ENCODE measurements around the gene LPP. TPM values are rescaled to one million over a fixed set of nuclear protein-coding genes. Genes with fewer than 3 reads are reported as not detected.
A peak's percentile ranks its signal among the peaks of the same experiment; 100 is the strongest.

The LPP gene
- total RNA-seq, 2 donors from 2014 or later: 46.6 to 92.4 TPM

DNA sequence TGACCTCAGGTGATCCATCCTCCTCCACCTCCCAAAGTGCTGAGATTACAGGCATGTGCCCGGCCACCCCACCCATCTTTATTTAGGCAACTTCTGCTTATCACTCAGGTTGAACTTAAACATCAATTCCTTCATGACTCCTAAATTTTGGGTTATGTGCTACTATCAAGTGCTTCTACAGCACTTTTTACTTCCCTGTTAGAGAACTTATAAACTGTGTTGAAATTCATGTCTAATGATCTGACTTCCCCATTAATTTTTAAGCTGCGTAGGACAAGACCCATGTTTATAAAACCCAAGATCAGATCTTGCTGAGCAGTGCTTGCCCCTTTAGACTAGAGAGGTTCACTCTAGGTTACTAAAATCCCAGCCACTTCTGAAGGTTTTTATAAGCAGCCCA lies 751.6 kb downstream of the LPP start:
- no peaks in the 10 kb centered on the region for H3K36me3 Mint-ChIP-seq (ENCODE audit: low read depth)
- ATAC-seq (replicated peaks): no peak
- H3K27ac Mint-ChIP-seq: no peak overlapping the region

DNA sequence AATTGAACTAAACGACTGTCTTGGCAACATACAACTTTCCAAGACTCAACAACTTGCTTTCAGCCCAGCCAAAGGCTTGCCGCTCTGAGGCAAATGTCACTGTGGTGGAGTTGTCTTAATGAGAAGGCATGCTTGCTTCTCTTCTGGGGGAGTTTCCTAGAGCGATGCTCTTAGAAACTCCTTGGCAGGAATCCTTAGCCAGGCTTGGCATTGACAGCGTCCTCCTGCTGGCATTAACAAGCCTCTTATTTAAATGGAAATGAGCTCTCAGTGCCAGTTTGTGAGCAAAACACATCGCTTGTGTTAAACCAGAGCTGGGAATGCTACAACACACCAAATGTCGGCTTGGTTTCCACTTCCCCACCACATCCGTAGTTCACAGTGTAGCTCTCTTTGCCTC lies 752.3 kb downstream of the LPP start:
- H3K4me1 Mint-ChIP-seq: no peaks in the 10 kb centered on the region
- no peak overlapping the region for H3K27ac Mint-ChIP-seq
- no peak overlapping the region for H3K4me3 Mint-ChIP-seq
- no peaks in the 10 kb centered on the region for H3K9me3 Mint-ChIP-seq
- H3K27me3 Mint-ChIP-seq: no peaks in the 10 kb centered on the region
- no peak for ATAC-seq (replicated peaks)
- H3K36me3 Mint-ChIP-seq (ENCODE audit: low read depth): no peaks in the 10 kb centered on the region

More for the DNA sequence above, 751.6 kb downstream of the LPP start:
- Mint-ChIP-seq H3K9me3 (no peaks in the 10 kb centered on the region), H3K4me1 (no peaks in the 10 kb centered on the region), H3K4me3 (no peak overlapping the region), H3K27me3 (no peaks in the 10 kb centered on the region)

GRCh38 chr3:188908002-188908850 lies 754.3 kb downstream of the LPP start:
- Mint-ChIP-seq H3K4me3 (no peak overlapping the region), H3K4me1 (no peaks in the 10 kb centered on the region), H3K9me3 (no peaks in the 10 kb centered on the region), H3K27me3 (no peaks in the 10 kb centered on the region), H3K36me3 (ENCODE audit: low read depth) (no peaks in the 10 kb centered on the region), H3K27ac (no peak overlapping the region)
- ATAC-seq (replicated peaks): no peak

DNA sequence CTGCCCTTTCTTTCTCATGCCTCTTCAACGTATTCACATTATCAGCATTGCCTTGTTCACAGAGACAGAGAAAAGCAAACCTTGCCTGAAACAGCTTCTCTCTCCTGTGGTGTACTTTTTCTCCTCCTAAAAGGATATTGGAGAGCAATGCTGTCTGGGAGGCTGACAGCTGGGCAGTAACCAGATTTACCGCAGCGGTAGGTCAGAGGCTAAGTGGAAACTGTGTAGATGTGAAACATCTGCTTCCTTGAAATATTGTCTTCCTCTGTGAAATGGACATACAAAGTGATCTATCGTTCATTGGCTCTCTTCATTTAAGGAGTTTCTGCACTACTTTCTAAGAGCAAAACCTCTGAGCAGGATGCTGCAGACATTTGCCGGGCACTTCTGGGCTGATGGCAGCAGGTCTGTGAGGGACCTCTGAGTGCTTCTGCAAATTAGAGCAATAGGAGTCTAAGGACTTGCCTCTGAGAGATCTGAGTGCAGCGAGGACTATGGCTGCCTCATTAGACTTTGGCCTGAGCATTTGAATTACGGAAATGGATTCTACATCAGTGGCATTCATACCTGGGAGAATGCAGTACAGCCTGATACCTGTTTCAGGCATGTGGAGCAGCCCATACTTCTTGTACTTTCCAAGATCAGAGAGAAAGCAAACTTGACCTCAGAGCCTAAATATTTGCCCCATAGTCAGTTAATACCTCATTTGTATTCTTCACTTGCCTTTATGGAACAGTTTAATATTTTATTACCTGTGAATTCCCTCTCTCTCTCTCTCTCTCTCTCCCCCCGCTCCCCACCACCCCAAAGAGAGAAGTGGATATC lies 757.3 kb downstream of the LPP start:
- ATAC-seq (replicated peaks): no peak
- no peak overlapping the region for H3K4me3 Mint-ChIP-seq
- H3K27me3 Mint-ChIP-seq: no peaks in the 10 kb centered on the region
- peaks cover 15% of the 10 kb centered on the region for H3K4me1 Mint-ChIP-seq
- no peaks in the 10 kb centered on the region for H3K9me3 Mint-ChIP-seq
- H3K27ac Mint-ChIP-seq: no peak overlapping the region
- no peaks in the 10 kb centered on the region for H3K36me3 Mint-ChIP-seq (ENCODE audit: low read depth)

DNA sequence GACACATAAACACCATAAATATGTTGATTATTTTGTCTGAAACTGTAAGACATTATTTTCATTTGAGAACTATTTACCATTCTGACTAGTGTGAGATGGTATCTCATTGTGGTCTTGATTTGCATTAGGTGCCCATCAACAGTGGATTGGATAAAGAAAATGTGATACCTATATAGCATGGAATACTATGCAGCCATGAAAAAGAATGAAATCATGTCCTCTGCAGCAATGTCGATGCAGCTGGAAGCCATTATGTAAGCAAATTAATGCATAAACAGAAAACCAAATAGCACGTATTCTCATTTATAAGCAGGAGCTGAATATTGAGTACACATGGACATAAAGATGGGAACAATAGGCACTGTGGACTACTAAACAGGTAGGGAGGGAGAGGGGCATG lies 759.1 kb downstream of the LPP start:
- H3K4me3 Mint-ChIP-seq: no peak overlapping the region
- no peaks in the 10 kb centered on the region for H3K36me3 Mint-ChIP-seq (ENCODE audit: low read depth)
- peaks cover 33% of the 10 kb centered on the region for H3K4me1 Mint-ChIP-seq
- ATAC-seq (replicated peaks): no peak
- H3K9me3 Mint-ChIP-seq: no peaks in the 10 kb centered on the region
- no peak overlapping the region for H3K27ac Mint-ChIP-seq
- no peaks in the 10 kb centered on the region for H3K27me3 Mint-ChIP-seq

GRCh38 chr3:188914552-188914951 lies 760.6 kb downstream of the LPP start:
- peaks cover 35% of the 10 kb centered on the region for H3K4me1 Mint-ChIP-seq
- H3K36me3 Mint-ChIP-seq (ENCODE audit: low read depth): no peaks in the 10 kb centered on the region
- H3K4me3 Mint-ChIP-seq: peak overlapping the region; percentile 52
- peak; percentile 84 for ATAC-seq (replicated peaks)
- H3K27ac Mint-ChIP-seq: peak overlapping the region; percentile 94
- no peaks in the 10 kb centered on the region for H3K9me3 Mint-ChIP-seq
- no peaks in the 10 kb centered on the region for H3K27me3 Mint-ChIP-seq

DNA sequence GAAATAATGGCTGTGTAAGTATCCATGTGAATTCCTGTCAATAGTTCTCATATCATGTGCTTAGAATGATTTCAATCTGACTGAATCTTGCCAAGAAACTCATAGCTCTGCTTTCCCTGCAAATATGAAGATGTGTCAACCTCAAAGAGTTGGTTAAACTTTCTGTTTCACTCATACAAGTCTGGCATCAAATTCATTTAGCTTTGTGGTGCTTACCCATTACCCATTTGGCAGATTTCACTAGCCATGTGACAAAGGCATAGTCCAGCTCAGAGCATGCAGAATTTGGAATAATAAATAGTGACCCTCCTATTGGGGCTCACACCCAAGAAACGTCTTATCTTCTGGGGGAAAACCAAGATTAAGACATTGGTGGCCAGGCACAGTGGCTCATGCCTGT lies 761.2 kb downstream of the LPP start:
- no peaks in the 10 kb centered on the region for H3K27me3 Mint-ChIP-seq
- H3K27ac Mint-ChIP-seq: peak overlapping the region; percentile 94
- peak overlapping the region; percentile 52 for H3K4me3 Mint-ChIP-seq

DNA sequence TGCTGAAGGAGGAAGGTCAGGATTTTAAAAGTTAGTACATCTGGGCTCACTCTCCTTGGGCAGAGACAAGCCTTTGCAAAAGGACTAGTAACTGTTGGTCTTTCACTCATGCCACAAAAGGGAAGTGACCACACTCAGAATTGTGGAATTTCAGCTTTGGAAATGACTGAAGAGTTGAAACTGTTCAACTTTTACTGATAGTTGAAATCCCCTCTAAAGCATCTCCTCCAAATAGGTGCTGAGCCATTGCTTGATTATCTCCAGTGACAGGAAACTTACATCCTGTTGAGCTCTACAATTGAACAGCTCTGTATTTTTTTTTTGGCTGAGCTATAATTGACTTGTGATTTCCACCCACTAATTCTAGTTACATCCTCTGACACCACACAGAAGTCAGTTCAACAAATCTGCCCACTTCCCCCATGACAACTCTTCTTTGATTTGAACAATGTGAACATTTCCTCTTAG lies 763.0 kb downstream of the LPP start:
- Mint-ChIP-seq H3K4me1 (peaks cover 35% of the 10 kb centered on the region), H3K9me3 (no peaks in the 10 kb centered on the region), H3K36me3 (ENCODE audit: low read depth) (no peaks in the 10 kb centered on the region), H3K27me3 (no peaks in the 10 kb centered on the region), H3K27ac (peak overlapping the region; percentile 74), H3K4me3 (peak overlapping the region; percentile 28)
- ATAC-seq (replicated peaks): peak; percentile 63

More for the DNA sequence above, 761.2 kb downstream of the LPP start:
- H3K9me3 Mint-ChIP-seq: no peaks in the 10 kb centered on the region
- peaks cover 35% of the 10 kb centered on the region for H3K4me1 Mint-ChIP-seq
- peak; percentile 71 for ATAC-seq (replicated peaks)
- no peaks in the 10 kb centered on the region for H3K36me3 Mint-ChIP-seq (ENCODE audit: low read depth)

DNA sequence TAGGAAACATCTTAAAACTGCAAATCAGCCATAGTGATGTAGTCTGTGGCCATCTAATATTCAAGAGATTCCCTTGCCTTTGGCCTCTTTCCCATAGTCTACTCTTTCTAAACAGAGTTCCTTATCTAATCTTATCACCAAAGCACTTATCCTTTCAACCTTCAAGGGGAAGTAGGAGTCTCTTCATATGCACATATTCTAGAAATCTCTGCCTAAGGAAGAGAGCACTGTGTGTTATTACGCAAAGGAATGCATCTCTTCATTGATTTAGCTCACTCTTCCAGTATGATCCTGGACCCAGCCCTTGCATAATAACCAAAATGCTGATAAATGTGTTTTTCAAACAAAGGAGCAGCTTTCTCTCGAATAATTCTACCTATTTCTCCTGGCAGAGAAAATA lies 764.1 kb downstream of the LPP start:
- H3K4me3 Mint-ChIP-seq: peak overlapping the region; percentile 28
- no peaks in the 10 kb centered on the region for H3K9me3 Mint-ChIP-seq
- H3K27me3 Mint-ChIP-seq: no peaks in the 10 kb centered on the region
- H3K27ac Mint-ChIP-seq: no peak overlapping the region
- ATAC-seq (replicated peaks): no peak
- no peaks in the 10 kb centered on the region for H3K36me3 Mint-ChIP-seq (ENCODE audit: low read depth)
- peaks cover 35% of the 10 kb centered on the region for H3K4me1 Mint-ChIP-seq

GRCh38 chr3:188923671-188924070 lies 769.7 kb downstream of the LPP start:
- Mint-ChIP-seq H3K4me3 (no peak overlapping the region), H3K27ac (no peak overlapping the region), H3K4me1 (no peaks in the 10 kb centered on the region), H3K36me3 (ENCODE audit: low read depth) (no peaks in the 10 kb centered on the region), H3K9me3 (no peaks in the 10 kb centered on the region), H3K27me3 (peaks cover 4% of the 10 kb centered on the region)
- ATAC-seq (replicated peaks): no peak

- Mint-ChIP-seq H3K27me3 (peaks cover 4% of the 10 kb centered on the region), H3K4me1 (no peaks in the 10 kb centered on the region), H3K27ac (no peak overlapping the region), H3K36me3 (ENCODE audit: low read depth) (no peaks in the 10 kb centered on the region), H3K4me3 (no peak overlapping the region), H3K9me3 (no peaks in the 10 kb centered on the region)
- ATAC-seq (replicated peaks): no peak
Observed at GRCh38 chr3:188925376-188925775, 771.4 kb downstream of the LPP start.

DNA sequence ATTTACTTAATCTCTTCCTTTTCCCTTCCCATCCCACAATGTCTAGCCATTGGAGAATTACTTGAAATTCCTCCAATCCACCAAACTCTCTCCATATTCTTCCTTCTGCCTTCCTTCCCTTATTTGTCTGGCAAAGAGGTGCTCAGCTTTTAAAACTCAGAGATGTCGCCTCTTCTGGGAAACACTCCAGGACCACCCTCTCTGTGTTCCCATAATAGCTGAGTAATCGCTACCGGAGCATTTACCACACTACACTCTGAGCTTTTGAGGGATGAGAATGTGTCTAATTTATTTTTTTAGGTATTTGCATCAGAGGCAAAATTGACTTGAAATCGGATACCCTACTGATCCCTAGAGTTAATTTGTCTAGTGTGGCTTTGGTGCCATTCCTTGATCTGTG lies 772.2 kb downstream of the LPP start:
- Mint-ChIP-seq H3K27me3 (peaks cover 4% of the 10 kb centered on the region), H3K9me3 (no peaks in the 10 kb centered on the region), H3K36me3 (ENCODE audit: low read depth) (no peaks in the 10 kb centered on the region), H3K4me3 (no peak overlapping the region), H3K4me1 (no peaks in the 10 kb centered on the region), H3K27ac (no peak overlapping the region)
- no peak for ATAC-seq (replicated peaks)

DNA sequence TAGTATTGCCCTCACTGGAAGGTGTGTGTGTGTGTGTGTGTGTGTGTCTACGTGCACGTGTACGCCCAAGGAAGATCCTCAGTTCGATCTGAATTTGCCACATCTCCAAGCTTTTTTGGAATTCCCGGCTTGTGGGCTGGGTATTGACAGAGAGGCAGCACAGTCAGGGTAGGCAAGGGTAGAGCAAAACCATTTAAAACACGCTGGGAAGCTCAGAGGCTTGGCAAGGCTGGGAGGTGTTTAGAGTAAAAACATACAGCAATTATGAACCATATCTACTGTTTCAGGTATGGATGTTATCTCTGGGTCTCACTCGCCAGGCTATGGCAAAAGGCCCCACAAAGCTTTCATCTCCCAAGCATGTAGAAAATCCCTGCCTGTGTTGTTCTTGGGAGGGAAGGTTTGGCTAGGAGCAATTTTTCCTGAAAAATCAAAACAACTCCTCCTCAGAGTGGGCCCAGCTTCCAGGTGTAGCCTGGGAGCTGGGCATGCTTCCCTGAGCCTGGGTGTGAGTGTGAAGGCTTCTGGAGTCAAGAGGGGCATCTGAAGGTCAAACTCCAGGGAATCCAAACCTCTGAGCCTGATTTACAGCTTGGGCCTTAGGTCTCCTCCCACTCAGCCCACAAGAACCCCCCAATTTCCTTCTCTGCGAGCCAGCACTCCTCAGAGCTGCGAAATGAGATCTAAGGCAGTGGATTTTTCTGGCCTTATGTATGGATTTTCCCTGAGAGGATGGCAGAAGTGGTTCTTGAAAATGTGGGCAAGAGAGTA lies 773.0 kb downstream of the LPP start:
- no peak for ATAC-seq (replicated peaks)
- H3K4me1 Mint-ChIP-seq: no peaks in the 10 kb centered on the region

DNA sequence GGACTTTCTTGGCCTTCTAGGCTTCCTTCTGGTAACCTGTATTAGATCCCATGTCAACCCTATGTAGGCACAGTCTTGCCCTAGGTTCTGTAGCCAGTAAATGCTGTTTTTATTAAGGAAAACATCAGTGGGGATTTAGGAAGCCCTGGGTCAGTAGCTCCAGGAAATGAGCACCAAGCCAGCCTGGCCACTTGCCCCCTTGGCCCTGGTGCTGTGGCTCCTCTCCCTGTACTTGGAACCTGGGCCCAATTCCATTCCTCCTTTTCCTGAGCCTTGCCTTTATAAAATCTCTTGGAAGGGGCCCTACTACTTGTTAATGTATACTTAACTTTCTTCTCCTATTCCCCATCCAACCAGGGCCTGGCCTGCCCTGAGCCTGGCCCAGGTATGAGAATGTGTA lies 774.0 kb downstream of the LPP start:
- no peaks in the 10 kb centered on the region for H3K4me1 Mint-ChIP-seq
- H3K27me3 Mint-ChIP-seq: peaks cover 4% of the 10 kb centered on the region
- H3K27ac Mint-ChIP-seq: no peak overlapping the region
- no peaks in the 10 kb centered on the region for H3K36me3 Mint-ChIP-seq (ENCODE audit: low read depth)
- no peak overlapping the region for H3K4me3 Mint-ChIP-seq
- H3K9me3 Mint-ChIP-seq: no peaks in the 10 kb centered on the region
- no peak for ATAC-seq (replicated peaks)

More for the DNA sequence above, 773.0 kb downstream of the LPP start:
- Mint-ChIP-seq H3K27ac (no peak overlapping the region), H3K9me3 (no peaks in the 10 kb centered on the region), H3K4me3 (no peak overlapping the region), H3K36me3 (ENCODE audit: low read depth) (no peaks in the 10 kb centered on the region), H3K27me3 (peaks cover 4% of the 10 kb centered on the region)

All from activated T-helper 17 cell treated with anti-CD3 and anti-CD28 coated beads, Interleukin-2, amount 50 U/mL, for 72 hours (primary cell).